Lung (tissue), 12 donors: ENCODE measurements around the gene ACVR1B. TPM values are rescaled to one million over a fixed set of nuclear protein-coding genes. Genes with fewer than 3 reads are reported as not detected.

ENCODE experiments used
- ATAC-seq: fragments of 200-7000 bp; cut with Tn5 transposase; one replicate; pipeline ENCODE4 v1.9.1; 2020; ENCODE audit warnings: moderate number of reproducible peaks; ENCODE audit not compliant: insufficient read depth, low FRiP score
- DNase-seq, 3 donors: peaks; one replicate each; pipeline ENCODE4 v3.0.0-alpha.2; 2013 to 2017
- H3K27ac ChIP-seq, 2 donors: one replicate each; pipeline ENCODE4 v1.5.1; 2013; ENCODE audit warnings: mild to moderate bottlenecking in 2 of 2, moderate library complexity in 2 of 2, control low read depth in 1 of 2, inconsistent platforms in 1 of 2, low read depth in 1 of 2, low read length in 1 of 2
- H3K27me3 ChIP-seq, 3 donors: one replicate each; pipeline ENCODE4 v1.5.1; 2013; ENCODE audit warnings: low read length in 2 of 3; ENCODE audit not compliant: control insufficient read depth in 3 of 3, insufficient read depth in 3 of 3
- H3K36me3 ChIP-seq, 4 donors: one replicate each; pipeline ENCODE4 v1.5.1; 2013; ENCODE audit warnings: low read length in 4 of 4, mild to moderate bottlenecking in 1 of 4, moderate library complexity in 1 of 4; ENCODE audit not compliant: control insufficient read depth in 4 of 4, insufficient read depth in 4 of 4
- H3K4me1 ChIP-seq, 5 donors: one replicate each; pipeline ENCODE4 v1.5.1; 2013; ENCODE audit warnings: low read length in 5 of 5, mild to moderate bottlenecking in 2 of 5, moderate library complexity in 1 of 5; ENCODE audit not compliant: control insufficient read depth in 5 of 5, insufficient read depth in 5 of 5
- H3K4me3 ChIP-seq: one replicate; pipeline ENCODE4 v1.5.1; 2013; ENCODE audit warnings: mild to moderate bottlenecking, control low read depth, moderate library complexity
- H3K9ac ChIP-seq, 2 donors: one replicate each; pipeline ENCODE4 v1.5.1; 2013; ENCODE audit warnings: low read length in 2 of 2, control low read depth in 1 of 2; ENCODE audit not compliant: insufficient read depth in 1 of 2
- H3K9me3 ChIP-seq, 4 donors: one replicate each; pipeline ENCODE4 v1.5.1; 2013; ENCODE audit warnings: low read length in 3 of 4, mild to moderate bottlenecking in 1 of 4, moderate library complexity in 1 of 4; ENCODE audit not compliant: control insufficient read depth in 4 of 4, insufficient read depth in 3 of 4
- CTCF ChIP-seq: IDR thresholded peaks from 2 replicates; pipeline ENCODE4 v1.5.1; 2012; ENCODE audit warnings: mild to moderate bottlenecking; ENCODE audit errors: control extremely low read depth, extremely low read depth
- WGBS, 2 donors: extraction: QIAGEN DNeasy Blood & Tissue Kit; methylation state at CpG; one replicate each; pipeline ENCODE4 v1.1.7; 2013; 5-methylcytosine and 5-hydroxymethylcytosine counted together
- polyA plus RNA-seq, 2 donors: library from polyadenylated mRNA; stranded (reverse); fragments of 200-250 nt; gene quantifications; one replicate each; pipeline ENCODE4 v1.2.1, GENCODE V29; 2013
- total RNA-seq, 2 donors: library from RNA; depleted of rRNA in 1 of 2; stranded (reverse); fragments of >200 nt in 1 of 2; gene quantifications; one replicate each; pipeline ENCODE4 v1.2.1, GENCODE V29; 2014 to 2021
- donor health status: control.
- donor health status: control.
- donor health status: Bipolar disorder and iron deficiency.
- donor health status: healthy.
- donor health status: DM: yes; HTN: yes; CAD: no.

The ACVR1B gene
- total and polyA plus RNA-seq, 4 donors = 14.0 to 41.7 (median 21.0) TPM

- Histone ChIP-seq H3K36me3 (no peaks in the 10 kb centered on the region), H3K9ac (no peak overlapping the region), H3K27me3 (peaks cover 0 to 15% (median 5%) of the 10 kb centered on the region in 3 donors), H3K27ac (peak overlapping the region; percentile 20 to 26), H3K9me3 (no peaks in the 10 kb centered on the region), H3K4me3 (no peak overlapping the region), H3K4me1 (peaks cover 4 to 39% (median 15%) of the 10 kb centered on the region in 5 donors)
- ATAC-seq = no peak
- no peak for TF ChIP-seq CTCF
- WGBS, 2 donors = 35 to 44% methylated on average over 4 of the region's 4 CpGs
- DNase-seq = peak in 2 of 3 donors; percentile 55 to 57
Measured at GRCh38 chr12:51953864-51954263, 2.4 kb downstream of the ACVR1B start.

- Histone ChIP-seq H3K36me3 (no peaks in the 10 kb centered on the region), H3K4me1 (peaks cover 7 to 44% (median 20%) of the 10 kb centered on the region in 5 donors), H3K27ac (peak overlapping the region in 1 of 2 donors; percentile 61), H3K27me3 (peaks cover 0 to 7% (median 3%) of the 10 kb centered on the region in 3 donors), H3K9ac (no peak overlapping the region), H3K9me3 (no peaks in the 10 kb centered on the region), H3K4me3 (no peak overlapping the region)
- 28 to 37% methylated on average over 7 of the region's 7 CpGs for WGBS, 2 donors
- no peak for TF ChIP-seq CTCF
- DNase-seq (peak in 2 of 3 donors; percentile 20 to 45), ATAC-seq (no peak)
Measured at GRCh38 chr12:51954561-51955361, 3.3 kb downstream of the ACVR1B start.

GRCh38 chr12:51955702-51956101, 4.2 kb downstream of the ACVR1B start:
- Histone ChIP-seq H3K9ac (no peak overlapping the region), H3K4me3 (no peak overlapping the region), H3K27ac (no peak overlapping the region), H3K9me3 (no peaks in the 10 kb centered on the region), H3K4me1 (peaks cover 7 to 44% (median 20%) of the 10 kb centered on the region in 5 donors), H3K27me3 (no peaks in the 10 kb centered on the region), H3K36me3 (peaks cover 0 to 4% (median 3%) of the 10 kb centered on the region in 4 donors)
- ATAC-seq (no peak), DNase-seq (no peak)
- no peak for TF ChIP-seq CTCF
- WGBS, 2 donors = 88 to 100% methylated on average over 1 of the region's 1 CpG
